GM12891 (cell line): ENCODE data around the gene TLCD3A.

Experiments
- POLR2A ChIP-seq: IDR thresholded peaks from 2 replicates; pipeline ENCODE4 v1.6.1; 2011; ENCODE audit warnings: low read depth, low read length, control low read depth
- POLR2AphosphoS5 ChIP-seq: IDR thresholded peaks from 2 replicates; pipeline ENCODE4 v1.6.1; 2011; ENCODE audit warnings: low read depth, low read length, control low read depth

- TF ChIP-seq POLR2A, result no peak
- no peak for TF ChIP-seq POLR2AphosphoS5
These were observed 13.0 kb downstream of the TLCD3A start for GRCh38 chr17:745406-745805.
